Right lobe of liver (tissue), 6 donors: ENCODE data around the gene PTPN1. TPM values are rescaled to one million over a fixed set of nuclear protein-coding genes. Genes with fewer than 3 reads are reported as not detected.
A peak's percentile ranks its signal among the peaks of the same experiment; 100 is the strongest.

Source experiments
- ATAC-seq, 4 donors: fragments of 200-7000 bp; cut with Tn5 transposase; one replicate each; pipeline ENCODE4 v1.9.1; 2020; ENCODE audit warnings: mild to moderate bottlenecking in 4 of 4, moderate library complexity in 4 of 4
- DNase-seq, 3 donors: peaks; one replicate each; pipeline ENCODE4 v3.0.0-alpha.2; 2020
- H3K27ac ChIP-seq, 3 donors: fragments of 200-600 bp; one replicate each; pipeline ENCODE4 v1.8.0; 2022
- H3K27me3 ChIP-seq, 2 donors: fragments of 200-600 bp; one replicate each; pipeline ENCODE4 v1.8.0; 2022
- H3K36me3 ChIP-seq, 4 donors: fragments of 200-600 bp; sonication (generic) in 1 of 4; one replicate each; pipeline versions ENCODE4 v1.5.1 to v1.8.0; 2017 to 2022; ENCODE audit warnings: control low read depth in 1 of 4
- H3K4me1 ChIP-seq, 4 donors: fragments of 200-600 bp; sonication (generic) in 1 of 4; one replicate each; pipeline versions ENCODE4 v1.5.1 to v1.8.0; 2017 to 2022; ENCODE audit warnings: control low read depth in 1 of 4
- H3K4me3 ChIP-seq, 3 donors: fragments of 200-600 bp; one replicate each; pipeline ENCODE4 v1.8.0; 2022
- H3K9me3 ChIP-seq, 4 donors: fragments of 200-600 bp; sonication (generic) in 1 of 4; one replicate each; pipeline versions ENCODE4 v1.5.1 to v1.8.0; 2017 to 2022; ENCODE audit warnings: control low read depth in 1 of 4
- POLR2A ChIP-seq: fragments of 450-650 bp; IDR thresholded peaks from one replicate; pipeline ENCODE4 v1.6.1; 2017; ENCODE audit warnings: antibody characterized with exemption, mild to moderate bottlenecking
- WGBS: methylation state at CpG from one replicate; pipeline ENCODE4 v1.1.6; 2018; ENCODE audit warnings: low coverage, low lambda C conversion rate; ENCODE audit not compliant: insufficient coverage; ENCODE audit errors: missing lambda C conversion rate; 5-methylcytosine and 5-hydroxymethylcytosine counted together
- intact Hi-C, 2 donors: fragments of 100-400 bp; cut with DNase I; formaldehyde crosslinking; loops; one replicate each; pipeline versions ENCODE4 v1.11.2 to v1.14.1; 2022
- total RNA-seq, 6 experiments: library from RNA; depleted of rRNA in 2 of 6; stranded (reverse); fragments of >200 nt in 2 of 6; fragmentation: NEBNext Ultra II Directional in 3 of 6; extraction: Animal tissue kit (Norgen Biotek cat#: 25700) in 3 of 6; gene quantifications; one replicate each; pipeline versions ENCODE4 v1.1.0 to v1.2.4, GENCODE V29; 2016 to 2023
- TF ChIP-seq, protein P1 (sequence below), 4 donors: fragments of 200-600 bp in 3 of 4; fragments of 450-650 bp in 1 of 4; IDR thresholded peaks; one replicate each; pipeline versions ENCODE4 v1.5.1 to v1.8.0; 2016 to 2022; ENCODE audit warnings: antibody characterized with exemption in 4 of 4, mild to moderate bottlenecking in 2 of 4
- donor health status: DM: no; HTN: yes; CAD: no.
- donor health status: DM: no; HTN: no; CAD: no.
- donor health status: DM: no; HTN: no; CAD: no.
- donor health status: DM: no; HTN: yes; CAD: no.
- donor health status: DM: no; HTN: yes; CAD: no.

PTPN1 gene
- total RNA-seq, 6 experiments from 2014 or later, result 9.5 to 14.9 (median 12.6) TPM

- no peaks in the 10 kb centered on the region for H3K27me3 ChIP-seq
- 78% methylated on average over 7 of the region's 8 CpGs for WGBS
- DNase-seq (no peak), ATAC-seq (no peak)
- no peak for TF ChIP-seq POLR2A
- TF ChIP-seq, protein P1, sequence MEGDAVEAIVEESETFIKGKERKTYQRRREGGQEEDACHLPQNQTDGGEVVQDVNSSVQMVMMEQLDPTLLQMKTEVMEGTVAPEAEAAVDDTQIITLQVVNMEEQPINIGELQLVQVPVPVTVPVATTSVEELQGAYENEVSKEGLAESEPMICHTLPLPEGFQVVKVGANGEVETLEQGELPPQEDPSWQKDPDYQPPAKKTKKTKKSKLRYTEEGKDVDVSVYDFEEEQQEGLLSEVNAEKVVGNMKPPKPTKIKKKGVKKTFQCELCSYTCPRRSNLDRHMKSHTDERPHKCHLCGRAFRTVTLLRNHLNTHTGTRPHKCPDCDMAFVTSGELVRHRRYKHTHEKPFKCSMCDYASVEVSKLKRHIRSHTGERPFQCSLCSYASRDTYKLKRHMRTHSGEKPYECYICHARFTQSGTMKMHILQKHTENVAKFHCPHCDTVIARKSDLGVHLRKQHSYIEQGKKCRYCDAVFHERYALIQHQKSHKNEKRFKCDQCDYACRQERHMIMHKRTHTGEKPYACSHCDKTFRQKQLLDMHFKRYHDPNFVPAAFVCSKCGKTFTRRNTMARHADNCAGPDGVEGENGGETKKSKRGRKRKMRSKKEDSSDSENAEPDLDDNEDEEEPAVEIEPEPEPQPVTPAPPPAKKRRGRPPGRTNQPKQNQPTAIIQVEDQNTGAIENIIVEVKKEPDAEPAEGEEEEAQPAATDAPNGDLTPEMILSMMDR (IDR thresholded peaks at IDR 0.05), result no peak
- H3K36me3 ChIP-seq, result peaks cover 0 to 2% (median 0%) of the 10 kb centered on the region in 4 donors
- H3K4me3 ChIP-seq, result no peak overlapping the region
- H3K9me3 ChIP-seq, result no peaks in the 10 kb centered on the region
- intact Hi-C loops, result loop anchor here in 1 of 2 donors (10.0 kb wide), 1 partner anchor 65 kb away; no protein-coding TSS in a partner anchor
- H3K4me1 ChIP-seq, result peaks cover 0 to 10% (median 0%) of the 10 kb centered on the region in 4 donors
- no peak overlapping the region for H3K27ac ChIP-seq
Observed at GRCh38 chr20:50559856-50560638, 49.9 kb downstream of the PTPN1 start.

GRCh38 chr20:50560867-50561266, 50.7 kb downstream of the PTPN1 start:
- DNase-seq, result no peak
- Histone ChIP-seq H3K27ac (no peak overlapping the region), H3K4me1 (peaks cover 0 to 8% (median 0%) of the 10 kb centered on the region in 4 donors), H3K36me3 (peaks cover 0 to 8% (median 0%) of the 10 kb centered on the region in 4 donors), H3K27me3 (no peaks in the 10 kb centered on the region), H3K9me3 (no peaks in the 10 kb centered on the region), H3K4me3 (no peak overlapping the region)
- TF ChIP-seq POLR2A, result no peak
- TF ChIP-seq, protein P1 (IDR thresholded peaks at IDR 0.05), result no peak
- ATAC-seq, result no peak
- intact Hi-C loops, result no loop called here
- WGBS, result 76% methylated on average over 5 of the region's 5 CpGs

- no peak overlapping the region for H3K4me3 ChIP-seq
- H3K9me3 ChIP-seq, result no peaks in the 10 kb centered on the region
- intact Hi-C loops, result no loop called here
- H3K27me3 ChIP-seq, result no peaks in the 10 kb centered on the region
- DNase-seq (no peak), ATAC-seq (no peak)
- no peak overlapping the region for H3K27ac ChIP-seq
- WGBS, result 79% methylated on average over 10 of the region's 17 CpGs
- peaks cover 0 to 8% (median 0%) of the 10 kb centered on the region in 4 donors for H3K4me1 ChIP-seq
- no peak for TF ChIP-seq POLR2A
- TF ChIP-seq, protein P1 (IDR thresholded peaks at IDR 0.05), result no peak
- H3K36me3 ChIP-seq, result peaks cover 0 to 9% (median 0%) of the 10 kb centered on the region in 4 donors
Observed at GRCh38 chr20:50561379-50562078, 51.3 kb downstream of the PTPN1 start.

GRCh38 chr20:50562262-50562701, 52.1 kb downstream of the PTPN1 start:
- Histone ChIP-seq H3K27ac (no peak overlapping the region), H3K27me3 (no peaks in the 10 kb centered on the region), H3K4me1 (peaks cover 0 to 8% (median 0%) of the 10 kb centered on the region in 4 donors), H3K9me3 (no peaks in the 10 kb centered on the region), H3K36me3 (peaks cover 0 to 9% (median 0%) of the 10 kb centered on the region in 4 donors), H3K4me3 (no peak overlapping the region)
- TF ChIP-seq, protein P1 (IDR thresholded peaks at IDR 0.05), result no peak
- no peak for TF ChIP-seq POLR2A
- intact Hi-C loops, result no loop called here
- DNase-seq (no peak), ATAC-seq (peak in 1 of 4 donors; percentile 12)
- WGBS, result 87% methylated on average over 3 of the region's 7 CpGs
